ENCODE measurements around the gene PPP1R3C.

Gene PPP1R3C

GRCh38 chr10:91653219-91653870, 20.5 kb upstream of the PPP1R3C start:
- DNase-seq (ENCODE audit: insufficient read length) (no peak), FAIRE-seq (no peak)
- TF ChIP-seq TAF1 (IDR thresholded peaks at IDR 0.05; ENCODE audit: borderline replicate concordance, low read depth, low read length) (no peak), POLR2AphosphoS5 (IDR thresholded peaks at IDR 0.05; ENCODE audit: low read depth, low read length) (no peak), POLR2A (IDR thresholded peaks at IDR 0.05; ENCODE audit: low read depth, low read length) (no peak)

- TF ChIP-seq POLR2A (IDR thresholded peaks at IDR 0.05; ENCODE audit: low read depth, low read length), result no peak
- no peak for TF ChIP-seq TAF1 (IDR thresholded peaks at IDR 0.05; ENCODE audit: borderline replicate concordance, low read depth, low read length)
- no peak for TF ChIP-seq POLR2AphosphoS5 (IDR thresholded peaks at IDR 0.05; ENCODE audit: low read depth, low read length)
- FAIRE-seq (no peak), DNase-seq (ENCODE audit: insufficient read length) (no peak)
These were observed 19.5 kb upstream of the PPP1R3C start for GRCh38 chr10:91652364-91652763.

GRCh38 chr10:91643700-91644099, 10.8 kb upstream of the PPP1R3C start:
- FAIRE-seq, result no peak
- TF ChIP-seq POLR2A (IDR thresholded peaks at IDR 0.05; ENCODE audit: low read depth, low read length) (no peak), POLR2AphosphoS5 (IDR thresholded peaks at IDR 0.05; ENCODE audit: low read depth, low read length) (no peak), TAF1 (IDR thresholded peaks at IDR 0.05; ENCODE audit: borderline replicate concordance, low read depth, low read length) (no peak)
- DNase-seq (ENCODE audit: insufficient read length), result no peak

GRCh38 chr10:91642831-91643692, 10.2 kb upstream of the PPP1R3C start:
- TF ChIP-seq TAF1 (IDR thresholded peaks at IDR 0.05; ENCODE audit: borderline replicate concordance, low read depth, low read length) (no peak), POLR2A (IDR thresholded peaks at IDR 0.05; ENCODE audit: low read depth, low read length) (no peak), POLR2AphosphoS5 (IDR thresholded peaks at IDR 0.05; ENCODE audit: low read depth, low read length) (no peak)
- no peak for DNase-seq (ENCODE audit: insufficient read length)
- FAIRE-seq, result no peak

GRCh38 chr10:91636892-91637291, 4.0 kb upstream of the PPP1R3C start:
- FAIRE-seq (no peak), DNase-seq (ENCODE audit: insufficient read length) (no peak)
- TF ChIP-seq TAF1 (IDR thresholded peaks at IDR 0.05; ENCODE audit: borderline replicate concordance, low read depth, low read length) (no peak), POLR2AphosphoS5 (IDR thresholded peaks at IDR 0.05; ENCODE audit: low read depth, low read length) (no peak), POLR2A (IDR thresholded peaks at IDR 0.05; ENCODE audit: low read depth, low read length) (no peak)

GRCh38 chr10:91635401-91636400, 2.8 kb upstream of the PPP1R3C start:
- no peak for TF ChIP-seq POLR2A (IDR thresholded peaks at IDR 0.05; ENCODE audit: low read depth, low read length)
- no peak for TF ChIP-seq POLR2AphosphoS5 (IDR thresholded peaks at IDR 0.05; ENCODE audit: low read depth, low read length)
- DNase-seq (ENCODE audit: insufficient read length) (no peak), FAIRE-seq (no peak)

GRCh38 chr10:91634898-91635297, 2.0 kb upstream of the PPP1R3C start:
- no peak for FAIRE-seq
- no peak for DNase-seq (ENCODE audit: insufficient read length)
- no peak for TF ChIP-seq TAF1 (IDR thresholded peaks at IDR 0.05; ENCODE audit: borderline replicate concordance, low read depth, low read length)
- no peak for TF ChIP-seq POLR2AphosphoS5 (IDR thresholded peaks at IDR 0.05; ENCODE audit: low read depth, low read length)
- TF ChIP-seq POLR2A (IDR thresholded peaks at IDR 0.05; ENCODE audit: low read depth, low read length), result no peak

GRCh38 chr10:91634246-91634645, 1.4 kb upstream of the PPP1R3C start:
- FAIRE-seq, result no peak
- TF ChIP-seq POLR2AphosphoS5 (IDR thresholded peaks at IDR 0.05; ENCODE audit: low read depth, low read length), result no peak
- no peak for DNase-seq (ENCODE audit: insufficient read length)

GRCh38 chr10:91630625-91631024, 2.2 kb downstream of the PPP1R3C start:
- no peak for TF ChIP-seq POLR2AphosphoS5 (IDR thresholded peaks at IDR 0.05; ENCODE audit: low read depth, low read length)
- no peak for FAIRE-seq
- DNase-seq (ENCODE audit: insufficient read length), result no peak

- no peak for FAIRE-seq
These were observed 2.9 kb downstream of the PPP1R3C start for GRCh38 chr10:91629715-91630549.

GRCh38 chr10:91628383-91628782, 4.5 kb downstream of the PPP1R3C start:
- no peak for FAIRE-seq
- no peak for DNase-seq (ENCODE audit: insufficient read length)
- TF ChIP-seq POLR2AphosphoS5 (IDR thresholded peaks at IDR 0.05; ENCODE audit: low read depth, low read length) (no peak), POLR2A (IDR thresholded peaks at IDR 0.05; ENCODE audit: low read depth, low read length) (no peak), TAF1 (IDR thresholded peaks at IDR 0.05; ENCODE audit: borderline replicate concordance, low read depth, low read length) (no peak)

More at GRCh38 chr10:91629715-91630549, 2.9 kb downstream of the PPP1R3C start:
- TF ChIP-seq POLR2A (IDR thresholded peaks at IDR 0.05; ENCODE audit: low read depth, low read length), result no peak
- TF ChIP-seq TAF1 (IDR thresholded peaks at IDR 0.05; ENCODE audit: borderline replicate concordance, low read depth, low read length), result no peak
- no peak for TF ChIP-seq POLR2AphosphoS5 (IDR thresholded peaks at IDR 0.05; ENCODE audit: low read depth, low read length)
- no peak for DNase-seq (ENCODE audit: insufficient read length)
